ENCODE data around the gene SLX4IP.

SLX4IP gene

GRCh38 chr20:10429443-10429981 lies 5.6 kb upstream of the SLX4IP start:
- no peak for DNase-seq

- DNase-seq, result no peak
Measured at GRCh38 chr20:10430000-10430466, 5.1 kb upstream of the SLX4IP start.

GRCh38 chr20:10430704-10431103 lies 4.4 kb upstream of the SLX4IP start:
- no peak for DNase-seq

- no peak for DNase-seq
Measured at GRCh38 chr20:10432079-10432478, 3.0 kb upstream of the SLX4IP start.

GRCh38 chr20:10433014-10433622 lies 2.0 kb upstream of the SLX4IP start:
- DNase-seq, result no peak

- DNase-seq, result peak; percentile 89 to 94
Measured at GRCh38 chr20:10433623-10434466, 1.3 kb upstream of the SLX4IP start, which contains the start of gene MKKS. Gene MKKS (minus strand): TSS chr20:10434222. CDS start chr20:10413514, 20,708 bp downstream.

- peak; percentile 98 to 99 for DNase-seq
Measured at GRCh38 chr20:10434467-10434831, 656 bp upstream of the SLX4IP start.

- DNase-seq, result no peak
Measured at GRCh38 chr20:10436053-10436699, 1.1 kb downstream of the SLX4IP start.

GRCh38 chr20:10438217-10438616 lies 3.1 kb downstream of the SLX4IP start:
- DNase-seq, result no peak

GRCh38 chr20:10443936-10444335 lies 8.8 kb downstream of the SLX4IP start:
- no peak for DNase-seq

GRCh38 chr20:10445758-10446157 lies 10.7 kb downstream of the SLX4IP start:
- DNase-seq, result no peak

GRCh38 chr20:10447028-10447427 lies 11.9 kb downstream of the SLX4IP start:
- DNase-seq, result peak; percentile 20 to 35

- DNase-seq, result no peak
Measured at GRCh38 chr20:10448270-10449156, 13.4 kb downstream of the SLX4IP start.

- DNase-seq, result no peak
Measured at GRCh38 chr20:10449270-10449669, 14.2 kb downstream of the SLX4IP start.

GRCh38 chr20:10453241-10453640 lies 18.1 kb downstream of the SLX4IP start:
- peak; percentile 51 to 81 for DNase-seq

- no peak for DNase-seq
Measured at GRCh38 chr20:10454151-10454750, 19.1 kb downstream of the SLX4IP start.

- DNase-seq, result no peak
Measured at GRCh38 chr20:10461495-10461894, 26.4 kb downstream of the SLX4IP start.

- no peak for DNase-seq
Measured at GRCh38 chr20:10462516-10462915, 27.4 kb downstream of the SLX4IP start.

GRCh38 chr20:10463622-10464021 lies 28.5 kb downstream of the SLX4IP start:
- peak in 1 of 2 donors; percentile 15 for DNase-seq

- DNase-seq, result no peak
Measured at GRCh38 chr20:10465135-10465534, 30.0 kb downstream of the SLX4IP start.

- DNase-seq, result no peak
Measured at GRCh38 chr20:10466325-10466724, 31.2 kb downstream of the SLX4IP start.

GRCh38 chr20:10466855-10467254 lies 31.8 kb downstream of the SLX4IP start:
- no peak for DNase-seq

All from inflammatory macrophage (primary cell).